ENCODE data around the gene CCDC91. TPM values are rescaled to one million over a fixed set of nuclear protein-coding genes. Genes with fewer than 3 reads are reported as not detected.

The CCDC91 gene
- total RNA-seq, 2 experiments from 2014 or later: 52.9 to 55.3 TPM

DNA sequence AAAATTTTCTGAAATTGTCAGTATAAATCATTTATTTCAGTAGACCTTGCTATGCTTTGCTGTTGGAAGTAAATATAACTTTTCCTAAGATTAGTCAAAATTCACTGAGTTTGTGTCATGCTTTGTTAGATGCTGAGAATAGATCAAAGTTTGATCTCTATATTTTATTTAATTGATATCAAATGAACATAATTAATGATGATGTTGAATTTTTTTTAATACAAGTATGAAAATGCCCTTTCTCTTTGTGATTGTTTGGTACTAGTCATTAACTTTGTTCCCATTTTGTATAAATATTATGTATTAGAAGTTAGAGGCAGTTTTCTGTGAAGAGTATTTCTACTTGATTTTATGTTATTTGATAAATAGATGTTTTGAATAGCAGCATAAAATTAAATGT, 45.7 kb downstream of the CCDC91 start:
- H3K36me3 Mint-ChIP-seq (ENCODE audit: low read depth): no peaks in the 10 kb centered on the region
- no peaks in the 10 kb centered on the region for H3K9me3 Mint-ChIP-seq
- H3K27ac ChIP-seq (ENCODE audit: low read depth in 1 of 2, low read length in 2 of 2): no peak overlapping the region
- TF ChIP-seq, protein P1, sequence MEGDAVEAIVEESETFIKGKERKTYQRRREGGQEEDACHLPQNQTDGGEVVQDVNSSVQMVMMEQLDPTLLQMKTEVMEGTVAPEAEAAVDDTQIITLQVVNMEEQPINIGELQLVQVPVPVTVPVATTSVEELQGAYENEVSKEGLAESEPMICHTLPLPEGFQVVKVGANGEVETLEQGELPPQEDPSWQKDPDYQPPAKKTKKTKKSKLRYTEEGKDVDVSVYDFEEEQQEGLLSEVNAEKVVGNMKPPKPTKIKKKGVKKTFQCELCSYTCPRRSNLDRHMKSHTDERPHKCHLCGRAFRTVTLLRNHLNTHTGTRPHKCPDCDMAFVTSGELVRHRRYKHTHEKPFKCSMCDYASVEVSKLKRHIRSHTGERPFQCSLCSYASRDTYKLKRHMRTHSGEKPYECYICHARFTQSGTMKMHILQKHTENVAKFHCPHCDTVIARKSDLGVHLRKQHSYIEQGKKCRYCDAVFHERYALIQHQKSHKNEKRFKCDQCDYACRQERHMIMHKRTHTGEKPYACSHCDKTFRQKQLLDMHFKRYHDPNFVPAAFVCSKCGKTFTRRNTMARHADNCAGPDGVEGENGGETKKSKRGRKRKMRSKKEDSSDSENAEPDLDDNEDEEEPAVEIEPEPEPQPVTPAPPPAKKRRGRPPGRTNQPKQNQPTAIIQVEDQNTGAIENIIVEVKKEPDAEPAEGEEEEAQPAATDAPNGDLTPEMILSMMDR (IDR thresholded peaks at IDR 0.05): no peak
- intact Hi-C loops (cut with DNase I, micrococcal nuclease): no loop called here
- H3K4me3 ChIP-seq (ENCODE audit: low read length): no peak overlapping the region
- ChIA-PET CTCF (no interaction called here), POLR2A (interaction anchor here (0.7 kb wide), 1 partner anchor 44 kb away, joined by 3 read pairs; no protein-coding TSS in a partner anchor)
- H3K27ac Mint-ChIP-seq: no peak overlapping the region
- no peaks in the 10 kb centered on the region for H3K4me1 ChIP-seq (ENCODE audit: insufficient read depth, low read length)
- ATAC-seq (ENCODE audit: poor library complexity) (no peak), DNase-seq (no peak)
- peaks cover 33% of the 10 kb centered on the region for H3K4me1 Mint-ChIP-seq (ENCODE audit: low read depth)
- H3K4me3 Mint-ChIP-seq: no peak overlapping the region
- no peaks in the 10 kb centered on the region for H3K27me3 Mint-ChIP-seq
- no peaks in the 10 kb centered on the region for H3K9me3 ChIP-seq (ENCODE audit: control insufficient read depth in 1 of 2, insufficient read depth in 1 of 2, low read length in 2 of 2)
- H3K36me3 ChIP-seq (ENCODE audit: insufficient read depth, low read length): no peaks in the 10 kb centered on the region
- no peaks in the 10 kb centered on the region for H3K27me3 ChIP-seq (ENCODE audit: control insufficient read depth in 1 of 2, insufficient read depth in 2 of 2, low read length in 2 of 2)

DNA sequence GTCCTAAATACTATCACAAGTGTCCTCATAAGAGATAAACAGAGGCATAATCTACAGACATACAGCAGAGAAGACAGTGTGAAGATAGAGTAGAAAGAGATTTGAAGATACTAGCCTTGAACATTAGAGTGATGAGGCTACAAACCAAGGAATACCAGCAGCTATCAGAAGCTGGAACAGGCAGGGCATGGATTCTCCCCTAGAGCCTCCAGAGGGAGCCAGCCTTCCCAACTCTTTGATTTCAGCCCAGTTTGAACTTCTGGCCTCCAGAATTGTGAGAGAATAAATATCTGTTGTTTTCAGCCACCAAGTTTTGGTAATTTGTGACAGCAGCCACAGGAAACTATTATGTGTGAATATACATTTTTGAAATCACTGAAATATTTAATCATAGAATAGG, 47.2 kb downstream of the CCDC91 start:
- H3K27ac Mint-ChIP-seq: no peak overlapping the region
- no peak overlapping the region for H3K4me3 Mint-ChIP-seq
- intact Hi-C loops (cut with DNase I, micrococcal nuclease): no loop called here
- Histone ChIP-seq H3K27me3 (ENCODE audit: control insufficient read depth in 1 of 2, insufficient read depth in 2 of 2, low read length in 2 of 2) (no peaks in the 10 kb centered on the region), H3K9me3 (ENCODE audit: control insufficient read depth in 1 of 2, insufficient read depth in 1 of 2, low read length in 2 of 2) (no peaks in the 10 kb centered on the region), H3K4me3 (ENCODE audit: low read length) (no peak overlapping the region), H3K36me3 (ENCODE audit: insufficient read depth, low read length) (no peaks in the 10 kb centered on the region), H3K27ac (ENCODE audit: low read depth in 1 of 2, low read length in 2 of 2) (no peak overlapping the region), H3K4me1 (ENCODE audit: insufficient read depth, low read length) (no peaks in the 10 kb centered on the region)
- TF ChIP-seq, protein P1 (IDR thresholded peaks at IDR 0.05): no peak
- no peaks in the 10 kb centered on the region for H3K9me3 Mint-ChIP-seq
- DNase-seq (no peak), ATAC-seq (ENCODE audit: poor library complexity) (no peak)
- POLR2A ChIA-PET: no interaction called here
- peaks cover 36% of the 10 kb centered on the region for H3K4me1 Mint-ChIP-seq (ENCODE audit: low read depth)
- CTCF ChIA-PET: no interaction called here
- no peaks in the 10 kb centered on the region for H3K27me3 Mint-ChIP-seq
- H3K36me3 Mint-ChIP-seq (ENCODE audit: low read depth): no peaks in the 10 kb centered on the region

DNA sequence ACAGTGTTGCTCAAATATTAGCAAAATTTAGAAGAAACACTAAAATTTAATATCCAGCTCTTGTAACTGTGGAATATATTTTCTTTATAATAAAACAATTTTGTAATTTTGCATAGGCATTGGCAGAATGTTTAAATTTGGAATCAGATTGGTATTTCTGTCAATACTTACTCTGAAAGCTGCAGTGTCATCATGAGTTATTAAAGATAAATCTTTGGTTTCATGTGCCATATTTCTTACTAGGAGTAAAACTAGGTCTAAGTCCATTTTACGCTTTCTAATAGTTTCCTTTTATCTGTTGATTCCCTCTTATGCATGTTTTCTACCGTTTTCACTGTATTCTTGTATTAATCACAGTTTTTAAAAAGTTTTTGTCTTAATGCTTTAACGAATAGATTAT, 49.7 kb downstream of the CCDC91 start:
- POLR2A ChIA-PET: no interaction called here
- no peaks in the 10 kb centered on the region for H3K9me3 Mint-ChIP-seq
- TF ChIP-seq, protein P1 (IDR thresholded peaks at IDR 0.05): no peak
- H3K27ac Mint-ChIP-seq: no peak overlapping the region
- Histone ChIP-seq H3K4me1 (ENCODE audit: insufficient read depth, low read length) (no peaks in the 10 kb centered on the region), H3K36me3 (ENCODE audit: insufficient read depth, low read length) (no peaks in the 10 kb centered on the region), H3K9me3 (ENCODE audit: control insufficient read depth in 1 of 2, insufficient read depth in 1 of 2, low read length in 2 of 2) (no peaks in the 10 kb centered on the region), H3K27me3 (ENCODE audit: control insufficient read depth in 1 of 2, insufficient read depth in 2 of 2, low read length in 2 of 2) (no peaks in the 10 kb centered on the region), H3K27ac (ENCODE audit: low read depth in 1 of 2, low read length in 2 of 2) (no peak overlapping the region), H3K4me3 (ENCODE audit: low read length) (no peak overlapping the region)
- ATAC-seq (ENCODE audit: poor library complexity) (no peak), DNase-seq (no peak)
- CTCF ChIA-PET: interaction anchor here (1.8 kb wide), 1 partner anchor 9 kb away, joined by 3 read pairs; no protein-coding TSS in a partner anchor
- H3K4me3 Mint-ChIP-seq: no peak overlapping the region
- H3K4me1 Mint-ChIP-seq (ENCODE audit: low read depth): peaks cover 27% of the 10 kb centered on the region
- no peaks in the 10 kb centered on the region for H3K27me3 Mint-ChIP-seq
- intact Hi-C loops (cut with DNase I, micrococcal nuclease): no loop called here
- H3K36me3 Mint-ChIP-seq (ENCODE audit: low read depth): no peaks in the 10 kb centered on the region
